KMS-11 (cell line): ENCODE data around the gene TCF7.

Experiments
- H2AFZ ChIP-seq: fragments of 200-600 bp; sonication (generic); 2 replicates; pipeline ENCODE4 v1.6.1; 2016; ENCODE audit warnings: antibody characterized with exemption, mixed run types, low read depth
- H3K27ac ChIP-seq: fragments of 200-600 bp; sonication (generic); 2 replicates; pipeline ENCODE4 v1.6.1; 2016; ENCODE audit warnings: mild to moderate bottlenecking, mixed run types
- H3K27me3 ChIP-seq: fragments of 200-600 bp; sonication (generic); 2 replicates; pipeline ENCODE4 v1.6.1; 2017; ENCODE audit warnings: mild to moderate bottlenecking, low read depth, mixed run types, moderate library complexity; ENCODE audit not compliant: insufficient read depth
- H3K36me3 ChIP-seq: fragments of 200-600 bp; sonication (generic); 2 replicates; pipeline ENCODE4 v1.6.1; 2017; ENCODE audit warnings: mild to moderate bottlenecking, mixed run types; ENCODE audit not compliant: insufficient read depth
- H3K4me1 ChIP-seq: fragments of 200-600 bp; sonication (generic); 2 replicates; pipeline ENCODE4 v1.6.1; 2016; ENCODE audit warnings: mild to moderate bottlenecking, low read depth, mixed run types; ENCODE audit not compliant: poor library complexity, severe bottlenecking
- H3K4me2 ChIP-seq: fragments of 200-600 bp; sonication (generic); 2 replicates; pipeline ENCODE4 v1.7.0; 2016; ENCODE audit warnings: mild to moderate bottlenecking, mixed run types
- H3K4me3 ChIP-seq: fragments of 200-600 bp; sonication (generic); IDR thresholded peaks from 2 replicates; pipeline ENCODE4 v1.6.1; 2017; ENCODE audit warnings: low read depth, low read length, mixed read lengths; ENCODE audit not compliant: insufficient read depth
- H3K79me2 ChIP-seq: fragments of 200-600 bp; sonication (generic); 2 replicates; pipeline ENCODE4 v1.6.1; 2016; ENCODE audit warnings: low read depth, mixed run types; ENCODE audit not compliant: insufficient read depth
- H3K9ac ChIP-seq: fragments of 200-600 bp; sonication (generic); 2 replicates; pipeline ENCODE4 v1.6.1; 2016; ENCODE audit warnings: mild to moderate bottlenecking, mixed run types
- H4K20me1 ChIP-seq: fragments of 200-600 bp; sonication (generic); 2 replicates; pipeline ENCODE4 v1.6.1; 2016; ENCODE audit warnings: mild to moderate bottlenecking, mixed run types; ENCODE audit not compliant: insufficient read depth
- CTCF ChIP-seq: fragments of 200-600 bp; sonication (generic); conservative IDR thresholded peaks from 2 replicates; pipeline ENCODE4 v1.6.1; 2017; ENCODE audit warnings: low read depth, mild to moderate bottlenecking, antibody characterized with exemption, low read length, moderate library complexity, mixed read lengths

TCF7 gene

GRCh38 chr5:134072471-134073210 is 41.8 kb upstream of the TCF7 start:
- no peak for TF ChIP-seq CTCF
- no peak overlapping the region for H3K4me2 ChIP-seq
- H3K4me1 ChIP-seq, result peaks cover 11% of the 10 kb centered on the region
- H3K36me3 ChIP-seq, result no peaks in the 10 kb centered on the region
- H2AFZ ChIP-seq, result no peak overlapping the region
- H3K9ac ChIP-seq, result no peak overlapping the region
- no peaks in the 10 kb centered on the region for H4K20me1 ChIP-seq
- no peak overlapping the region for H3K27ac ChIP-seq
- H3K27me3 ChIP-seq, result no peaks in the 10 kb centered on the region
- H3K79me2 ChIP-seq, result no peaks in the 10 kb centered on the region
- H3K4me3 ChIP-seq, result no peak overlapping the region

- H3K9ac ChIP-seq, result no peak overlapping the region
- H3K36me3 ChIP-seq, result no peaks in the 10 kb centered on the region
- TF ChIP-seq CTCF, result no peak
- H3K4me1 ChIP-seq, result peaks cover 7% of the 10 kb centered on the region
- H3K4me2 ChIP-seq, result no peak overlapping the region
- H3K27ac ChIP-seq, result no peak overlapping the region
- H3K4me3 ChIP-seq, result no peak overlapping the region
- H3K27me3 ChIP-seq, result no peaks in the 10 kb centered on the region
- no peaks in the 10 kb centered on the region for H3K79me2 ChIP-seq
- no peaks in the 10 kb centered on the region for H4K20me1 ChIP-seq
- no peak overlapping the region for H2AFZ ChIP-seq
Measured at GRCh38 chr5:134073404-134073803, 41.1 kb upstream of the TCF7 start.

- Histone ChIP-seq H3K4me1 (no peaks in the 10 kb centered on the region), H3K27ac (no peak overlapping the region), H3K79me2 (no peaks in the 10 kb centered on the region), H3K36me3 (no peaks in the 10 kb centered on the region), H3K4me3 (no peak overlapping the region), H3K27me3 (no peaks in the 10 kb centered on the region), H2AFZ (no peak overlapping the region), H4K20me1 (no peaks in the 10 kb centered on the region), H3K4me2 (no peak overlapping the region), H3K9ac (no peak overlapping the region)
- no peak for TF ChIP-seq CTCF
Measured at GRCh38 chr5:134075102-134075501, 39.4 kb upstream of the TCF7 start.

- Histone ChIP-seq H3K4me3 (no peak overlapping the region), H3K36me3 (no peaks in the 10 kb centered on the region), H4K20me1 (no peaks in the 10 kb centered on the region), H2AFZ (no peak overlapping the region), H3K79me2 (no peaks in the 10 kb centered on the region), H3K4me1 (peaks cover 5% of the 10 kb centered on the region), H3K4me2 (no peak overlapping the region), H3K9ac (no peak overlapping the region), H3K27ac (no peak overlapping the region), H3K27me3 (no peaks in the 10 kb centered on the region)
- TF ChIP-seq CTCF, result no peak
Measured at GRCh38 chr5:134077926-134078580, 36.4 kb upstream of the TCF7 start.
